DOHH2 (cell line): Measurements from ENCODE around the gene FXYD3.

Experiments
- H3F3A ChIP-seq: fragments of 200-600 bp; sonication (generic), shearing (Covaris generic); 2 replicates; pipeline ENCODE4 v1.6.0; 2016; ENCODE audit warnings: antibody characterized with exemption, mild to moderate bottlenecking; ENCODE audit not compliant: control insufficient read depth, insufficient read depth
- H3K27ac ChIP-seq: fragments of 200-600 bp; sonication (generic); 2 replicates; pipeline ENCODE4 v1.5.1; 2014; ENCODE audit warnings: low read depth, mild to moderate bottlenecking, low read length, moderate library complexity
- H3K27me3 ChIP-seq: fragments of 200-600 bp; sonication (generic); 2 replicates; pipeline ENCODE4 v1.6.1; 2014; ENCODE audit warnings: mild to moderate bottlenecking, low read length, mixed read lengths; ENCODE audit not compliant: control insufficient read depth
- H3K36me3 ChIP-seq: fragments of 200-600 bp; sonication (generic); 2 replicates; pipeline ENCODE4 v1.6.1; 2014; ENCODE audit warnings: mild to moderate bottlenecking, low read length, moderate library complexity, mixed read lengths; ENCODE audit not compliant: control insufficient read depth
- H3K4me1 ChIP-seq: fragments of 200-600 bp; sonication (generic); 2 replicates; pipeline ENCODE4 v1.6.1; 2014; ENCODE audit warnings: mild to moderate bottlenecking, low read length, mixed read lengths; ENCODE audit not compliant: control insufficient read depth
- H3K4me2 ChIP-seq: fragments of 200-600 bp; sonication (generic); 2 replicates; pipeline ENCODE4 v1.6.0; 2014; ENCODE audit warnings: mild to moderate bottlenecking, low read length, moderate library complexity
- H3K4me3 ChIP-seq: fragments of 200-600 bp; sonication (generic); 2 replicates; pipeline ENCODE4 v1.5.1; 2014; ENCODE audit warnings: mild to moderate bottlenecking, low read length, mixed read lengths
- H3K79me2 ChIP-seq: fragments of 200-600 bp; sonication (generic); 2 replicates; pipeline ENCODE4 v1.6.1; 2014; ENCODE audit warnings: mild to moderate bottlenecking, low read length, mixed read lengths; ENCODE audit not compliant: control insufficient read depth
- H3K9me2 ChIP-seq: fragments of 200-600 bp; sonication (generic); replicated peaks from 2 replicates; pipeline ENCODE4 v1.6.1; 2014; ENCODE audit warnings: mild to moderate bottlenecking, low read length, mixed read lengths; ENCODE audit not compliant: control insufficient read depth
- H3K9me3 ChIP-seq: fragments of 200-600 bp; sonication (generic); 2 replicates; pipeline ENCODE4 v1.6.1; 2014; ENCODE audit warnings: antibody characterized with exemption, low read length, mixed read lengths; ENCODE audit not compliant: control insufficient read depth, insufficient read depth
- H4K20me1 ChIP-seq: fragments of 200-600 bp; sonication (generic); 2 replicates; pipeline ENCODE4 v1.6.0; 2014; ENCODE audit warnings: low read depth, mild to moderate bottlenecking, antibody characterized with exemption, low read length, moderate library complexity; ENCODE audit not compliant: control insufficient read depth, insufficient read depth
- CTCF ChIP-seq: fragments of 200-600 bp; sonication (generic); IDR thresholded peaks from one replicate; pipeline ENCODE4 v1.5.1; 2014; ENCODE audit warnings: antibody characterized with exemption, mild to moderate bottlenecking, low read depth, low read length; ENCODE audit not compliant: poor library complexity, severe bottlenecking
- EZH2phosphoT487 ChIP-seq: fragments of 200-600 bp; sonication (generic); IDR thresholded peaks from 2 replicates; pipeline ENCODE4 v1.6.1; 2017; ENCODE audit warnings: borderline replicate concordance, mild to moderate bottlenecking, antibody characterized with exemption, low read length, moderate library complexity, mixed read lengths

Gene FXYD3

GRCh38 chr19:35155981-35156672 is 40.5 kb downstream of the FXYD3 start:
- no peaks in the 10 kb centered on the region for H3K9me2 ChIP-seq
- peaks cover 30% of the 10 kb centered on the region for H3K4me1 ChIP-seq
- no peaks in the 10 kb centered on the region for H4K20me1 ChIP-seq
- no peak for TF ChIP-seq CTCF
- TF ChIP-seq EZH2phosphoT487 = no peak
- peak overlapping the region; percentile 76 for H3K4me2 ChIP-seq
- H3K4me3 ChIP-seq = peak overlapping the region; percentile 89
- no peaks in the 10 kb centered on the region for H3K9me3 ChIP-seq
- H3K27ac ChIP-seq = no peak overlapping the region
- H3K79me2 ChIP-seq = peaks cover 16% of the 10 kb centered on the region
- H3K36me3 ChIP-seq = peaks cover 44% of the 10 kb centered on the region
- no peaks in the 10 kb centered on the region for H3F3A ChIP-seq
- peaks cover 8% of the 10 kb centered on the region for H3K27me3 ChIP-seq

- Histone ChIP-seq H3K79me2 (peaks cover 16% of the 10 kb centered on the region), H3K9me2 (no peaks in the 10 kb centered on the region), H3K36me3 (peaks cover 49% of the 10 kb centered on the region), H3F3A (no peaks in the 10 kb centered on the region), H3K4me2 (no peak overlapping the region), H3K9me3 (no peaks in the 10 kb centered on the region), H3K27ac (no peak overlapping the region), H3K27me3 (peaks cover 8% of the 10 kb centered on the region), H3K4me1 (peaks cover 30% of the 10 kb centered on the region), H3K4me3 (no peak overlapping the region), H4K20me1 (no peaks in the 10 kb centered on the region)
- TF ChIP-seq EZH2phosphoT487 = no peak
- TF ChIP-seq CTCF = no peak
Measured at GRCh38 chr19:35156673-35157014, 41.0 kb downstream of the FXYD3 start.

GRCh38 chr19:35157431-35157830 is 41.8 kb downstream of the FXYD3 start:
- peaks cover 16% of the 10 kb centered on the region for H3K79me2 ChIP-seq
- no peak for TF ChIP-seq CTCF
- no peak for TF ChIP-seq EZH2phosphoT487
- no peaks in the 10 kb centered on the region for H3K9me3 ChIP-seq
- H3K27ac ChIP-seq = no peak overlapping the region
- no peaks in the 10 kb centered on the region for H3F3A ChIP-seq
- H3K4me3 ChIP-seq = no peak overlapping the region
- no peaks in the 10 kb centered on the region for H3K9me2 ChIP-seq
- H3K36me3 ChIP-seq = peaks cover 57% of the 10 kb centered on the region
- H3K4me1 ChIP-seq = peaks cover 26% of the 10 kb centered on the region
- no peak overlapping the region for H3K4me2 ChIP-seq
- peaks cover 6% of the 10 kb centered on the region for H3K27me3 ChIP-seq
- no peaks in the 10 kb centered on the region for H4K20me1 ChIP-seq
